Fibroblast of lung (primary cell): ENCODE data around the gene NAV3. TPM values are rescaled to one million over a fixed set of nuclear protein-coding genes. Genes with fewer than 3 reads are reported as not detected.

Experiments used
- DNase-seq, 2 donors: peaks; one replicate each; pipeline versions ENCODE4 v3.0.0 to v3.0.0-alpha.2; 2010; ENCODE audit warnings: low read depth in 2 of 2
- H2AFZ ChIP-seq: 2 replicates; pipeline ENCODE4 v1.5.1; 2012; ENCODE audit warnings: low read length, control low read depth, inconsistent platforms
- H3K27ac ChIP-seq: 2 replicates; pipeline ENCODE4 v1.5.1; 2011; ENCODE audit warnings: low read length, control low read depth; ENCODE audit not compliant: insufficient read depth
- H3K27me3 ChIP-seq: 2 replicates; pipeline ENCODE4 v1.5.1; 2011; ENCODE audit warnings: mild to moderate bottlenecking, low read length; ENCODE audit not compliant: control insufficient read depth, insufficient read depth
- H3K36me3 ChIP-seq: 2 replicates; pipeline ENCODE4 v1.5.1; 2011; ENCODE audit warnings: low read length; ENCODE audit not compliant: control insufficient read depth, insufficient read depth
- H3K4me1 ChIP-seq: 2 replicates; pipeline ENCODE4 v1.5.1; 2011; ENCODE audit warnings: low read length; ENCODE audit not compliant: control insufficient read depth, insufficient read depth; ENCODE audit errors: extremely low read depth
- H3K4me2 ChIP-seq: 2 replicates; pipeline ENCODE4 v1.5.1; 2011; ENCODE audit warnings: low read length, control low read depth; ENCODE audit not compliant: insufficient read depth; ENCODE audit errors: extremely low read depth
- H3K4me3 ChIP-seq, 4 experiments: fragments of 200-600 bp in 1 of 4; sonication (generic) in 1 of 4; replicated peaks in 1 of 4; 2 replicates each; pipeline ENCODE4 v1.5.1; 2011 to 2016; ENCODE audit warnings: low read length in 4 of 4, low read depth in 3 of 4, mild to moderate bottlenecking in 3 of 4, control low read depth in 2 of 4, inconsistent platforms in 1 of 4, mixed read lengths in 1 of 4; ENCODE audit not compliant: insufficient read depth in 1 of 4; ENCODE audit errors: control extremely low read depth in 1 of 4
- H3K79me2 ChIP-seq: 2 replicates; pipeline ENCODE4 v1.5.1; 2012; ENCODE audit warnings: mild to moderate bottlenecking, low read length, inconsistent platforms; ENCODE audit not compliant: control insufficient read depth, insufficient read depth
- H3K9ac ChIP-seq: 2 replicates; pipeline ENCODE4 v1.5.1; 2011; ENCODE audit warnings: mild to moderate bottlenecking, low read length, control low read depth; ENCODE audit not compliant: insufficient read depth
- H3K9me3 ChIP-seq: 2 replicates; pipeline ENCODE4 v1.5.1; 2012; ENCODE audit warnings: low read depth, low read length; ENCODE audit not compliant: control insufficient read depth, insufficient read depth
- H4K20me1 ChIP-seq: 2 replicates; pipeline ENCODE4 v1.5.1; 2011; ENCODE audit warnings: low read length; ENCODE audit not compliant: control insufficient read depth, insufficient read depth; ENCODE audit errors: extremely low read depth
- CTCF ChIP-seq, 2 donors: IDR thresholded peaks in 1 of 2; conservative IDR thresholded peaks in 1 of 2; 1 replicate in 1 of 2; 2 replicates in 1 of 2; pipeline ENCODE4 v1.5.1; 2011 to 2012; ENCODE audit warnings: low read length in 2 of 2, control low read depth in 1 of 2, inconsistent platforms in 1 of 2, low read depth in 1 of 2, mild to moderate bottlenecking in 1 of 2
- EZH2 ChIP-seq: IDR thresholded peaks from 2 replicates; pipeline ENCODE4 v1.5.1; 2012; ENCODE audit warnings: low read length, control low read depth, mild to moderate bottlenecking; ENCODE audit errors: missing control alignments
- polyA plus RNA-seq, 2 donors: library from polyadenylated mRNA; depleted of rRNA in 1 of 2; stranded (reverse) in 1 of 2; unstranded in 1 of 2; fragments of >200 nt; gene quantifications; 2 replicates each; pipeline ENCODE4 v1.2.1, GENCODE V29; 2011 to 2012; ENCODE audit warnings: missing spikeins in 1 of 2
- total RNA-seq: library from RNA; depleted of rRNA; stranded (reverse); fragments of >200 nt; gene quantifications from 2 replicates; pipeline ENCODE4 v1.2.1, GENCODE V29; 2014

Gene NAV3
- total and polyA plus RNA-seq, 2 donors (not counting 1 experiment from before 2014, with no cell fraction given) = 30.8 to 60.6 TPM

- DNase-seq = peak in 1 of 2 donors; percentile 68
- H3K36me3 ChIP-seq = peaks cover 10% of the 10 kb centered on the region
- TF ChIP-seq EZH2 (no peak), CTCF (conservative IDR thresholded peaks at IDR 0.05 in 1 of 2, IDR thresholded peaks at IDR 0.05 in 1 of 2; ENCODE audit: low read depth in 1 of 2, low read length in 2 of 2) (peak; percentile 40 to 53)
Observed at GRCh38 chr12:78181544-78182162, 351.0 kb downstream of the NAV3 start.

GRCh38 chr12:78183824-78184223 lies 353.1 kb downstream of the NAV3 start:
- Histone ChIP-seq H3K27ac (no peak overlapping the region), H3K4me1 (peaks cover 4% of the 10 kb centered on the region), H3K9me3 (no peaks in the 10 kb centered on the region), H3K79me2 (no peaks in the 10 kb centered on the region), H2AFZ (no peak overlapping the region), H3K4me2 (peak overlapping the region; percentile 35), H3K27me3 (no peaks in the 10 kb centered on the region), H3K9ac (no peak overlapping the region), H3K36me3 (peaks cover 9% of the 10 kb centered on the region), H4K20me1 (no peaks in the 10 kb centered on the region), H3K4me3 (no peak overlapping the region)
- DNase-seq = peak in 1 of 2 donors; percentile 23
- TF ChIP-seq EZH2 (no peak), CTCF (conservative IDR thresholded peaks at IDR 0.05 in 1 of 2, IDR thresholded peaks at IDR 0.05 in 1 of 2; ENCODE audit: low read depth in 1 of 2, low read length in 2 of 2) (no peak)

More at GRCh38 chr12:78181544-78182162, 351.0 kb downstream of the NAV3 start:
- no peaks in the 10 kb centered on the region for H4K20me1 ChIP-seq
- H3K4me1 ChIP-seq = peaks cover 4% of the 10 kb centered on the region
- H2AFZ ChIP-seq = no peak overlapping the region
- H3K4me2 ChIP-seq = no peak overlapping the region
- H3K27ac ChIP-seq = no peak overlapping the region
- H3K9me3 ChIP-seq = no peaks in the 10 kb centered on the region
- H3K9ac ChIP-seq = no peak overlapping the region
- no peaks in the 10 kb centered on the region for H3K79me2 ChIP-seq
- no peak overlapping the region for H3K4me3 ChIP-seq
- H3K27me3 ChIP-seq = no peaks in the 10 kb centered on the region

- peaks cover 4% of the 10 kb centered on the region for H3K4me1 ChIP-seq
- DNase-seq = peak in 1 of 2 donors; percentile 77
- peaks cover 11% of the 10 kb centered on the region for H3K36me3 ChIP-seq
Observed at GRCh38 chr12:78185109-78185508, 354.4 kb downstream of the NAV3 start.

More at GRCh38 chr12:78185109-78185508, 354.4 kb downstream of the NAV3 start:
- no peak for TF ChIP-seq CTCF (conservative IDR thresholded peaks at IDR 0.05 in 1 of 2, IDR thresholded peaks at IDR 0.05 in 1 of 2; ENCODE audit: low read depth in 1 of 2, low read length in 2 of 2)
- no peak for TF ChIP-seq EZH2
- H3K27ac ChIP-seq = no peak overlapping the region
- H3K4me2 ChIP-seq = no peak overlapping the region
- no peaks in the 10 kb centered on the region for H3K79me2 ChIP-seq
- H3K9me3 ChIP-seq = no peaks in the 10 kb centered on the region
- no peaks in the 10 kb centered on the region for H3K27me3 ChIP-seq
- no peaks in the 10 kb centered on the region for H4K20me1 ChIP-seq
- H3K9ac ChIP-seq = no peak overlapping the region
- no peak overlapping the region for H2AFZ ChIP-seq
- H3K4me3 ChIP-seq = no peak overlapping the region
